Measurements from ENCODE around the gene DET1. TPM values are rescaled to one million over a fixed set of nuclear protein-coding genes. Genes with fewer than 3 reads are reported as not detected.
"Not testable (repeated sequence)": the region's sequence is repeated elsewhere in the genome, so short reads cannot be mapped to it uniquely, and the experiment has no call there.

The DET1 gene
- polyA plus RNA-seq, 1 donor from 2014 or later = 12.9 TPM

DNA sequence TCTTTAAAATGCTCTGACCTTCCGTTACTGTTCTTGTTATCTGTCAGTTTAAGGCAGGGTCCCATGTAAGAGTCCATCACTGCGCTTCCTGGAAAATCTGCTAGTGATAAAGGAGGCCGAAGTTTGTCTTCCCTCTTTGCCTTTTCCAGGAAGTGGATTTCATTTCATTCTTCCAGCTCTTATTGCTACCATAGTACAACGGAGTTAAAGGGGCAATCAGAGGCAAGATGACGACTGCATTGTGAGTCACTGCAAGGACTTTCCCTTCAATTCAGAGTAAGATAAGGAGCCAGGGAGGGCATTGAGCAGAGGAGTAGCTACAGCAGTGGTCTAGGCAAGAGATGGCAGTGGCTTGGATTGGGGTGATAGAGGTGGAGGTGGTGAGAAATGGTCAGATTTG is 17.2 kb upstream of the DET1 start:
- TF ChIP-seq EP300 (conservative IDR thresholded peaks at IDR 0.05; ENCODE audit: poor library complexity, severe bottlenecking) (no peak), TAF1 (IDR thresholded peaks at IDR 0.05; ENCODE audit: low read depth) (no peak), EZH2 (IDR thresholded peaks at IDR 0.05; ENCODE audit: borderline replicate concordance, insufficient read depth, low read length, poor library complexity, severe bottlenecking) (no peak), POLR2AphosphoS5 (IDR thresholded peaks at IDR 0.05) (no peak), MXI1 (conservative IDR thresholded peaks at IDR 0.05; ENCODE audit: poor library complexity, severe bottlenecking) (no peak), RAD21 (conservative IDR thresholded peaks at IDR 0.05) (no peak), CTCF (IDR thresholded peaks at IDR 0.05; ENCODE audit: poor library complexity, severe bottlenecking) (no peak), SMC3 (conservative IDR thresholded peaks at IDR 0.05; ENCODE audit: poor library complexity) (no peak)
- TF ChIP-seq, protein P1, sequence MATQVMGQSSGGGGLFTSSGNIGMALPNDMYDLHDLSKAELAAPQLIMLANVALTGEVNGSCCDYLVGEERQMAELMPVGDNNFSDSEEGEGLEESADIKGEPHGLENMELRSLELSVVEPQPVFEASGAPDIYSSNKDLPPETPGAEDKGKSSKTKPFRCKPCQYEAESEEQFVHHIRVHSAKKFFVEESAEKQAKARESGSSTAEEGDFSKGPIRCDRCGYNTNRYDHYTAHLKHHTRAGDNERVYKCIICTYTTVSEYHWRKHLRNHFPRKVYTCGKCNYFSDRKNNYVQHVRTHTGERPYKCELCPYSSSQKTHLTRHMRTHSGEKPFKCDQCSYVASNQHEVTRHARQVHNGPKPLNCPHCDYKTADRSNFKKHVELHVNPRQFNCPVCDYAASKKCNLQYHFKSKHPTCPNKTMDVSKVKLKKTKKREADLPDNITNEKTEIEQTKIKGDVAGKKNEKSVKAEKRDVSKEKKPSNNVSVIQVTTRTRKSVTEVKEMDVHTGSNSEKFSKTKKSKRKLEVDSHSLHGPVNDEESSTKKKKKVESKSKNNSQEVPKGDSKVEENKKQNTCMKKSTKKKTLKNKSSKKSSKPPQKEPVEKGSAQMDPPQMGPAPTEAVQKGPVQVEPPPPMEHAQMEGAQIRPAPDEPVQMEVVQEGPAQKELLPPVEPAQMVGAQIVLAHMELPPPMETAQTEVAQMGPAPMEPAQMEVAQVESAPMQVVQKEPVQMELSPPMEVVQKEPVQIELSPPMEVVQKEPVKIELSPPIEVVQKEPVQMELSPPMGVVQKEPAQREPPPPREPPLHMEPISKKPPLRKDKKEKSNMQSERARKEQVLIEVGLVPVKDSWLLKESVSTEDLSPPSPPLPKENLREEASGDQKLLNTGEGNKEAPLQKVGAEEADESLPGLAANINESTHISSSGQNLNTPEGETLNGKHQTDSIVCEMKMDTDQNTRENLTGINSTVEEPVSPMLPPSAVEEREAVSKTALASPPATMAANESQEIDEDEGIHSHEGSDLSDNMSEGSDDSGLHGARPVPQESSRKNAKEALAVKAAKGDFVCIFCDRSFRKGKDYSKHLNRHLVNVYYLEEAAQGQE (IDR thresholded peaks at IDR 0.05; ENCODE audit: borderline replicate concordance) = no peak
- Histone ChIP-seq H3K9me3 (ENCODE audit: low read length) (no peaks in the 10 kb centered on the region), H3K4me2 (ENCODE audit: low read length) (no peak overlapping the region), H3K27ac (ENCODE audit: low read length) (no peak overlapping the region), H3K27me3 (ENCODE audit: insufficient read depth, low read depth, low read length) (no peaks in the 10 kb centered on the region), H3K36me3 (ENCODE audit: insufficient read depth, low read length) (no peaks in the 10 kb centered on the region), H3K9me2 (ENCODE audit: insufficient read depth, low read length) (no peaks in the 10 kb centered on the region), H2AFZ (ENCODE audit: low read depth, low read length) (no peak overlapping the region), H3K79me2 (replicated peaks; ENCODE audit: insufficient read depth, low read length) (no peaks in the 10 kb centered on the region), H3K4me3 (ENCODE audit: low read length) (no peak overlapping the region), H3F3A (ENCODE audit: insufficient read depth, low read length, poor library complexity, severe bottlenecking) (no peaks in the 10 kb centered on the region), H4K20me1 (ENCODE audit: insufficient read depth) (no peaks in the 10 kb centered on the region), H3K9ac (ENCODE audit: low read length) (no peak overlapping the region)

GRCh38 chr15:88559565-88559964 is 13.1 kb upstream of the DET1 start:
- H3K79me2 ChIP-seq (replicated peaks; ENCODE audit: insufficient read depth, low read length); H3K4me2 ChIP-seq (ENCODE audit: low read length); H3K27ac ChIP-seq (ENCODE audit: low read length); H3K4me3 ChIP-seq (ENCODE audit: low read length); H2AFZ ChIP-seq (ENCODE audit: low read depth, low read length); H3K9me3 ChIP-seq (ENCODE audit: low read length); H3F3A ChIP-seq (ENCODE audit: insufficient read depth, low read length, poor library complexity, severe bottlenecking); H3K9me2 ChIP-seq (ENCODE audit: insufficient read depth, low read length); H4K20me1 ChIP-seq (ENCODE audit: insufficient read depth); H3K27me3 ChIP-seq (ENCODE audit: insufficient read depth, low read depth, low read length); H3K36me3 ChIP-seq (ENCODE audit: insufficient read depth, low read length); H3K9ac ChIP-seq (ENCODE audit: low read length): not testable (repeated sequence)

- H3K36me3 ChIP-seq (ENCODE audit: insufficient read depth, low read length); H4K20me1 ChIP-seq (ENCODE audit: insufficient read depth); H3K9me3 ChIP-seq (ENCODE audit: low read length); H3K79me2 ChIP-seq (replicated peaks; ENCODE audit: insufficient read depth, low read length); H3K4me3 ChIP-seq (ENCODE audit: low read length); H2AFZ ChIP-seq (ENCODE audit: low read depth, low read length); H3K27me3 ChIP-seq (ENCODE audit: insufficient read depth, low read depth, low read length); H3K27ac ChIP-seq (ENCODE audit: low read length); H3K9me2 ChIP-seq (ENCODE audit: insufficient read depth, low read length); H3K4me2 ChIP-seq (ENCODE audit: low read length); H3K9ac ChIP-seq (ENCODE audit: low read length); H3F3A ChIP-seq (ENCODE audit: insufficient read depth, low read length, poor library complexity, severe bottlenecking): not testable (repeated sequence)
Observed at GRCh38 chr15:88558026-88558425, 11.5 kb upstream of the DET1 start.

GRCh38 chr15:88548009-88548408 is 1.5 kb upstream of the DET1 start:
- H3K36me3 ChIP-seq (ENCODE audit: insufficient read depth, low read length); H3K27ac ChIP-seq (ENCODE audit: low read length); H3K9me2 ChIP-seq (ENCODE audit: insufficient read depth, low read length): not testable (repeated sequence)

DNA sequence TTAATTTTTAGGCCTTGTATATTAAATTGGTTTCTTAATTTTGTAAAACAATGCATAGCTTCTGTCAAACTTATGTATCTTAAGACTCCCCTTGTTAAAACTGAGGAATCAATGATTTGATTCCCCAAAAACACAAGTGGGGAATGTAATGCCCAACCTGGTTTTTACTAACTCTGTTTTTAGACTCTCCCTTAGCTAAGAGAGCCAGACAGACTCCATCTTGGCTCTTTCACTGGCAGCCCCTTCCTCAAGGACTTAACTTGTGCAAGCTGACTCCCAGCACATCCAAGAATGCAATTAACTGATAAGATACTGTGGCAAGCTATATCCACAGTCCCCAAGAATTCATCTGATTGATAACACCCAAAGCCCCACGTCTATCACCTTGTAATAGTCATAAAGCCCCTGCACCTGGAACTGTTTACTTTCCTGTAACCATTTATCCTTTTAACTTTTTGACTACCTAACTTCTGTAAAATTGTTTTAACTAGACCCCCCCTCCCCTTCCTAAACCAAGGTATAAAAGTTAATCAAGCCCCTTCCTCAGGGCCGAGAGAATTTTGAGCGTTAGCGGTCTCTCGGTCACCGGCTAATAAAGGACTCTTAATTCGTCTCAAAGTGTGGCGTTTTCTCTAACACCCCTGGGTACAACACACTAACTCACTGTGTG is 768 bp downstream of the DET1 start:
- peak overlapping the region; percentile 30 for H3K4me2 ChIP-seq (ENCODE audit: low read length)
- H3K4me3 ChIP-seq (ENCODE audit: low read length) = peak overlapping the region; percentile 85
- H3K27ac ChIP-seq (ENCODE audit: low read length) = peak overlapping the region; percentile 77
- H2AFZ ChIP-seq (ENCODE audit: low read depth, low read length) = peak overlapping the region; percentile 96
- H3K9me3 ChIP-seq (ENCODE audit: low read length); H3K36me3 ChIP-seq (ENCODE audit: insufficient read depth, low read length); H3K27me3 ChIP-seq (ENCODE audit: insufficient read depth, low read depth, low read length); H3K9me2 ChIP-seq (ENCODE audit: insufficient read depth, low read length); H4K20me1 ChIP-seq (ENCODE audit: insufficient read depth); H3F3A ChIP-seq (ENCODE audit: insufficient read depth, low read length, poor library complexity, severe bottlenecking); H3K79me2 ChIP-seq (replicated peaks; ENCODE audit: insufficient read depth, low read length): not testable (repeated sequence)
- H3K9ac ChIP-seq (ENCODE audit: low read length) = peak overlapping the region; percentile 88

More at GRCh38 chr15:88548009-88548408, 1.5 kb upstream of the DET1 start:
- H3K9ac ChIP-seq (ENCODE audit: low read length); H2AFZ ChIP-seq (ENCODE audit: low read depth, low read length); H3K79me2 ChIP-seq (replicated peaks; ENCODE audit: insufficient read depth, low read length); H3K27me3 ChIP-seq (ENCODE audit: insufficient read depth, low read depth, low read length); H3K4me2 ChIP-seq (ENCODE audit: low read length); H3K4me3 ChIP-seq (ENCODE audit: low read length); H3K9me3 ChIP-seq (ENCODE audit: low read length); H4K20me1 ChIP-seq (ENCODE audit: insufficient read depth); H3F3A ChIP-seq (ENCODE audit: insufficient read depth, low read length, poor library complexity, severe bottlenecking): not testable (repeated sequence)

All from neural cell (in vitro differentiated cells).